Mesothelial cell of epicardium (in vitro differentiated cells): ENCODE data around the gene TFB1M. TPM values are rescaled to one million over a fixed set of nuclear protein-coding genes. Genes with fewer than 3 reads are reported as not detected.

Source experiments
- DNase-seq, 2 experiments: peaks; one replicate each; pipeline ENCODE4 v3.0.0; 2021; ENCODE audit warnings: low spot score in 2 of 2; ENCODE audit not compliant: unreplicated experiment in 2 of 2
- H3K27ac Mint-ChIP-seq: 2 replicates; pipeline ENCODE4 v1.8.0; 2021; ENCODE audit warnings: mixed read lengths
- H3K27me3 Mint-ChIP-seq: 2 replicates; pipeline ENCODE4 v1.8.0; 2021; ENCODE audit warnings: low read depth, mixed read lengths
- H3K36me3 Mint-ChIP-seq: 2 replicates; pipeline ENCODE4 v1.8.0; 2021; ENCODE audit warnings: mixed read lengths
- H3K4me1 Mint-ChIP-seq: 2 replicates; pipeline ENCODE4 v1.8.0; 2021; ENCODE audit warnings: mixed read lengths
- H3K4me3 Mint-ChIP-seq: 2 replicates; pipeline ENCODE4 v1.8.0; 2021; ENCODE audit warnings: mild to moderate bottlenecking, moderate library complexity, mixed read lengths
- H3K9me3 Mint-ChIP-seq: 2 replicates; pipeline ENCODE4 v1.8.0; 2021; ENCODE audit warnings: mixed read lengths
- CTCF ChIP-seq: fragments of 200-600 bp; sonication (generic); IDR thresholded peaks from one replicate; pipeline ENCODE4 v1.5.0; 2021; ENCODE audit warnings: antibody characterized with exemption; ENCODE audit not compliant: unreplicated experiment
- total RNA-seq: library from RNA; stranded (reverse); gene quantifications from 3 replicates; pipeline ENCODE4 v1.2.1, GENCODE V29; 2021

Gene TFB1M
- total RNA-seq, 1 donor from 2014 or later, result 27.9 TPM

DNA sequence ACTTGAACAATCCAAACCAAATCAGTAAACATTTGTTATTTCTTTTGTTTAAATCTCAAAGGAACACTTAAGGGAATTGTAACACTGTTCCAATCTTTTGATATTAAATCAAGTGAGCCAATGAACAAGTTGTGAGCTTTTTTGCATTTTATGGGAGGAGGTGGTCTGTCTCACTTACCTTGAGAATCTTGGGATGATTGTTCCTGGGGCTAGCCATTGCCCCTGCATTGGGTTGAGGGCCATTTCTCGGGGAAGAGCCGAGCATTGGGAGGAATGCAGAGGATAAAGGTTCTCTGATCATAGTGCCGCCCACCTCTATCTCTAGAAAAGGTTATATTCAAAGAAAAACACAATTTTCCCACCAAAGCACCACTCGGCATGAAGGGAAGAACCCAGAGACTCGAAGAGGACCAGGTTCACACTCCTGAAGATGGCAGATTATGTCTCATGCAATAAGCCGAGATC, 13.8 kb upstream of the TFB1M start:
- TF ChIP-seq CTCF, result no peak
- H3K4me3 Mint-ChIP-seq, result no peak overlapping the region
- H3K27ac Mint-ChIP-seq, result no peak overlapping the region

DNA sequence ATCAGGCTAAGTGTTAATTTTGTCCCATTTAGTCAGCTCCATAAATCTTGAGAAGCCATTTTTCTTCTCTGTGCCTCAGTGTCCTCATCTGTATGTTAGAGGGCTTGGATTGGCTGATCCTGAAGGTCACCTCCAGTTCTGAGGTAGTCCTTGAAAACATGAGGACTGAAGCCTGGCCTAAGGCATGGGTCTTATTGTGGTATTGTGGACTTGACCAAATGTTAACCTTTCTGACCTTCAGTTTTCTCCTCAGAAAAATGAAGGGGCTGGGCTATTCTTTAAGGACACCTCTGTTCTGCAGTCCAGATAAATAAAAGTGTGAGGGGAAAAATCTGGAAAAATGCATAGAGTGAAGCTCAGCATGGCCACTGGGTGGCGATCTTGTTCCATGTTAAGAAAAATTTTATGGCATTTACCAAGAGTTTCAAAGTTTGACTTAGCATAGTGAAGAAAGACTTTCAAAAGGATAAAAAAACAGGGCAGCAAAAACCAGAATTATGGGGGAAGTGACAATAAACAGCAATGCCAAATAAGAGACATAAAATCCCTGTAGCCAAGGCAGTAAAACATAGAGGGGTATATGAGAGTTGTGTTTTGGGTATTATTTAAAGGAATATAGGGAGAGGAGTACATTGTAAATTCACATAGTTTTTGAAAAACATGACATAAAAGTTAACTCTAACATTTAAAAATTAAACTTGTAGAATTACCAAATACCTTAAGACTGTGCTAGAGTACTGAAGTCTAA, 13.2 kb upstream of the TFB1M start:
- no peak overlapping the region for H3K4me3 Mint-ChIP-seq

More for the DNA sequence above, 13.8 kb upstream of the TFB1M start:
- H3K4me1 Mint-ChIP-seq, result peaks cover 3% of the 10 kb centered on the region
- no peaks in the 10 kb centered on the region for H3K36me3 Mint-ChIP-seq
- no peaks in the 10 kb centered on the region for H3K9me3 Mint-ChIP-seq
- no peaks in the 10 kb centered on the region for H3K27me3 Mint-ChIP-seq
- DNase-seq, result no peak

GRCh38 chr6:155325700-155326516, 11.6 kb upstream of the TFB1M start:
- TF ChIP-seq CTCF, result no peak
- H3K4me1 Mint-ChIP-seq, result peaks cover 3% of the 10 kb centered on the region
- H3K4me3 Mint-ChIP-seq, result no peak overlapping the region
- no peaks in the 10 kb centered on the region for H3K27me3 Mint-ChIP-seq
- H3K9me3 Mint-ChIP-seq, result no peaks in the 10 kb centered on the region
- no peaks in the 10 kb centered on the region for H3K36me3 Mint-ChIP-seq
- H3K27ac Mint-ChIP-seq, result no peak overlapping the region
- no peak for DNase-seq

More for the DNA sequence above, 13.2 kb upstream of the TFB1M start:
- H3K36me3 Mint-ChIP-seq, result no peaks in the 10 kb centered on the region
- peak in 1 of 2 experiments; percentile 67 for DNase-seq
- no peaks in the 10 kb centered on the region for H3K27me3 Mint-ChIP-seq
- H3K4me1 Mint-ChIP-seq, result peaks cover 3% of the 10 kb centered on the region
- peak; percentile 92 for TF ChIP-seq CTCF
- no peaks in the 10 kb centered on the region for H3K9me3 Mint-ChIP-seq
- peak overlapping the region; percentile 60 for H3K27ac Mint-ChIP-seq

GRCh38 chr6:155324993-155325392, 10.7 kb upstream of the TFB1M start:
- H3K27ac Mint-ChIP-seq, result no peak overlapping the region
- no peaks in the 10 kb centered on the region for H3K36me3 Mint-ChIP-seq
- DNase-seq, result no peak
- no peak overlapping the region for H3K4me3 Mint-ChIP-seq
- TF ChIP-seq CTCF, result no peak
- no peaks in the 10 kb centered on the region for H3K27me3 Mint-ChIP-seq
- peaks cover 3% of the 10 kb centered on the region for H3K4me1 Mint-ChIP-seq
- H3K9me3 Mint-ChIP-seq, result no peaks in the 10 kb centered on the region

- Mint-ChIP-seq H3K4me3 (no peak overlapping the region), H3K9me3 (peaks cover 6% of the 10 kb centered on the region), H3K27me3 (no peaks in the 10 kb centered on the region), H3K36me3 (no peaks in the 10 kb centered on the region), H3K27ac (no peak overlapping the region), H3K4me1 (peaks cover 3% of the 10 kb centered on the region)
- no peak for TF ChIP-seq CTCF
- DNase-seq, result no peak
These were observed 9.9 kb upstream of the TFB1M start for GRCh38 chr6:155324172-155324571.
